K562 (cell line): ENCODE data around the gene PCYT1A. TPM values are rescaled to one million over a fixed set of nuclear protein-coding genes. Genes with fewer than 3 reads are reported as not detected.

Experiments used
- ATAC-seq: fragments of 200-7000 bp; cut with Tn5 transposase; 3 replicates; pipeline ENCODE4 v1.9.1; 2020; ENCODE audit warnings: moderate library complexity
- BruUV-seq: library from RNA; stranded (reverse); fragments of 400-500 nt; replicated peaks from 2 replicates; lab custom pipeline; 2021; lab: Mats Ljungman, UMichigan
- CTCF ChIA-PET: fragments of 300-600 bp; formaldehyde crosslinking; extraction: SDS; loops from one replicate; lab custom pipeline; 2021; ENCODE audit warnings: low intra/inter-chr PET ratio; lab: Yijun Ruan, JAX
- POLR2A ChIA-PET: fragments of 300-600, 350-650 bp; sonication (Branson Sonifier 250); formaldehyde crosslinking; extraction: SDS; loops from one replicate; lab custom pipeline; 2021; ENCODE audit warnings: antibody characterized with exemption, inconsistent platforms; lab: Yijun Ruan, JAX
- DNase-seq, 4 experiments: peaks; one replicate each; pipeline versions ENCODE4 v3.0.0 to v3.0.0-alpha.2; 2011 to 2018; ENCODE audit warnings: low spot score in 3 of 4, mixed read lengths in 3 of 4; ENCODE audit errors: extremely low read depth in 1 of 4
- FAIRE-seq: peaks from 2 replicates; lab custom pipeline; 2011; peaks lifted over from hg19 to GRCh38; lab: Jason Lieb, UNC
- H2AFZ ChIP-seq: 2 replicates; pipeline ENCODE4 v1.6.0; 2011; ENCODE audit warnings: low read depth, low read length, control low read depth, inconsistent platforms
- H3K27ac ChIP-seq: fragments of 200-600 bp; 3 replicates; pipeline ENCODE4 v1.8.0; 2011; ENCODE audit warnings: low read depth, mild to moderate bottlenecking, control low read depth, inconsistent platforms, low read length, moderate library complexity, mixed read lengths; ENCODE audit errors: extremely low read depth
- H3K27me3 ChIP-seq, 2 experiments: fragments of 300-600 bp in 1 of 2; 2 replicates in 1 of 2; 3 replicates in 1 of 2; pipeline versions ENCODE4 v1.6.0 to v1.8.0; 2011; ENCODE audit warnings: inconsistent platforms in 2 of 2, low read length in 2 of 2, mild to moderate bottlenecking in 1 of 2, mixed read lengths in 1 of 2, moderate library complexity in 1 of 2; ENCODE audit not compliant: control insufficient read depth in 2 of 2, insufficient read depth in 2 of 2
- H3K36me3 ChIP-seq: fragments of 300-600 bp; 3 replicates; pipeline ENCODE4 v1.8.0; 2011; ENCODE audit warnings: mild to moderate bottlenecking, low read length, inconsistent platforms; ENCODE audit not compliant: control insufficient read depth, insufficient read depth
- H3K4me1 ChIP-seq, 2 experiments: fragments of 200-600 bp in 1 of 2; replicated peaks in 1 of 2; 2 replicates in 1 of 2; 3 replicates in 1 of 2; pipeline versions ENCODE4 v1.5.1 to v1.8.0; 2011; ENCODE audit warnings: inconsistent platforms in 2 of 2, low read length in 2 of 2, mild to moderate bottlenecking in 1 of 2, mixed read lengths in 1 of 2, moderate library complexity in 1 of 2; ENCODE audit not compliant: control insufficient read depth in 2 of 2, insufficient read depth in 2 of 2
- H3K4me2 ChIP-seq: 2 replicates; pipeline ENCODE4 v1.6.1; 2011; ENCODE audit warnings: low read length, control low read depth, inconsistent platforms, mixed read lengths; ENCODE audit not compliant: insufficient read depth
- H3K4me3 ChIP-seq: fragments of 200-600 bp; sonication (generic), shearing (Covaris generic); 2 replicates; pipeline ENCODE4 v1.5.1; 2016; ENCODE audit warnings: control low read depth, inconsistent platforms
- H3K79me2 ChIP-seq: fragments of 200-600 bp; 3 replicates; pipeline ENCODE4 v1.8.0; 2011; ENCODE audit warnings: low read length, inconsistent platforms; ENCODE audit not compliant: control insufficient read depth, insufficient read depth
- H3K9ac ChIP-seq, 2 experiments: 2 replicates each; pipeline versions ENCODE4 v1.6.0 to v1.6.1; 2011; ENCODE audit warnings: low read depth in 2 of 2, low read length in 2 of 2, control low read depth in 1 of 2, inconsistent platforms in 1 of 2, mild to moderate bottlenecking in 1 of 2, mixed read lengths in 1 of 2; ENCODE audit not compliant: insufficient read depth in 1 of 2
- H3K9me1 ChIP-seq: one replicate; pipeline ENCODE4 v1.6.0; 2011; ENCODE audit warnings: inconsistent platforms, mild to moderate bottlenecking, low read length, moderate library complexity; ENCODE audit not compliant: control insufficient read depth, insufficient read depth
- H3K9me3 ChIP-seq: replicated peaks from 2 replicates; pipeline ENCODE4 v1.5.1; 2011; ENCODE audit warnings: low read depth, low read length, inconsistent platforms; ENCODE audit not compliant: control insufficient read depth, insufficient read depth
- H4K20me1 ChIP-seq: replicated peaks from 2 replicates; pipeline ENCODE4 v1.6.1; 2011; ENCODE audit warnings: low read length, inconsistent platforms, mixed read lengths; ENCODE audit not compliant: control insufficient read depth, insufficient read depth
- HOMEZ ChIP-seq: fragments of 250-450 bp; sonication (Bioruptor Pico); IDR thresholded peaks from 2 replicates; pipeline ENCODE4 v1.4.0; 2020; ENCODE audit warnings: mild to moderate bottlenecking, moderate library complexity
- HSF4 ChIP-seq: fragments of 250-450 bp; sonication (Bioruptor Pico); IDR thresholded peaks from 2 replicates; pipeline ENCODE4 v2.1.2; 2022; ENCODE audit warnings: mild to moderate bottlenecking, moderate library complexity, borderline replicate concordance
- NFIC ChIP-seq: fragments of 450-650 bp; IDR thresholded peaks from 2 replicates; pipeline ENCODE4 v1.6.1; 2017; ENCODE audit warnings: mild to moderate bottlenecking, inconsistent platforms
- PHF21A ChIP-seq: fragments of 450-650 bp; IDR thresholded peaks from 2 replicates; pipeline ENCODE4 v1.6.1; 2017; ENCODE audit warnings: low read depth, borderline replicate concordance
- RBM34 ChIP-seq: fragments of 200-400 bp; formaldehyde crosslinking; IDR thresholded peaks from 2 replicates; pipeline ENCODE4 v1.6.1; 2018; ENCODE audit warnings: low read length, borderline replicate concordance; ENCODE audit not compliant: insufficient read depth
- RFX1 ChIP-seq: fragments of 450-650 bp; IDR thresholded peaks from 2 replicates; pipeline ENCODE4 v1.6.1; 2016; ENCODE audit warnings: mild to moderate bottlenecking, moderate library complexity
- SMARCB1 ChIP-seq: IDR thresholded peaks from 2 replicates; pipeline ENCODE4 v1.6.1; 2011; ENCODE audit warnings: improper control_type of control experiment, low read depth; ENCODE audit not compliant: insufficient read length
- TEAD1 ChIP-seq, 2 experiments: fragments of 450-650 bp in 1 of 2; sonication (generic) in 1 of 2; formaldehyde crosslinking; IDR thresholded peaks; 2 replicates each; pipeline versions ENCODE4 v1.4.0 to v1.8.0; 2020 to 2022; ENCODE audit warnings: mild to moderate bottlenecking in 2 of 2, missing genetic modification reagents in 1 of 2
- U2AF1 ChIP-seq: fragments of 200-400 bp; formaldehyde crosslinking; optimal IDR thresholded peaks from 2 replicates; pipeline ENCODE3; 2017; ENCODE audit warnings: mild to moderate bottlenecking, low read depth, low read length, moderate library complexity
- ZNF140 ChIP-seq: fragments of 250-450 bp; sonication (Bioruptor Pico); IDR thresholded peaks from 2 replicates; pipeline ENCODE4 v1.8.0; 2021; ENCODE audit warnings: moderate library complexity, mild to moderate bottlenecking, inconsistent platforms
- ZNF3 ChIP-seq: fragments of 250-450 bp; sonication (Bioruptor Pico); IDR thresholded peaks from 2 replicates; pipeline ENCODE4 v1.5.0; 2021; ENCODE audit warnings: mild to moderate bottlenecking, moderate library complexity
- ZNF354B ChIP-seq: fragments of 250-450 bp; sonication (Bioruptor Pico); IDR thresholded peaks from 2 replicates; pipeline ENCODE4 v1.4.0; 2020
- ZNF764 ChIP-seq: fragments of 250-450 bp; sonication (Bioruptor Pico); IDR thresholded peaks from 2 replicates; pipeline ENCODE4 v1.4.0; 2020; ENCODE audit warnings: low read depth, mild to moderate bottlenecking, moderate library complexity
- WGBS: fragments of 100-300 bp; shearing (Covaris generic); methylation state at CpG from one replicate; pipeline ENCODE4 v1.1.6; 2016; ENCODE audit warnings: low coverage, mixed read lengths; ENCODE audit not compliant: insufficient coverage; ENCODE audit errors: missing lambda C conversion rate; 5-methylcytosine and 5-hydroxymethylcytosine counted together
- in situ Hi-C: fragments of 300-500 bp; cut with MboI; formaldehyde crosslinking; loops from 4 replicates; pipeline ENCODE4 v1.15.0; 2018; ENCODE audit warnings: inconsistent platforms, mixed read lengths
- intact Hi-C: fragments of 100-400 bp; cut with micrococcal nuclease; formaldehyde crosslinking; loops from 2 replicates; pipeline ENCODE4 v1.14.2; 2022
- polyA plus RNA-seq, 8 experiments: library from polyadenylated mRNA; depleted of rRNA in 4 of 8; stranded (reverse) in 5 of 8; unstranded in 3 of 8; fragments of >200 nt; fragmentation: Nextera tagmentation in 2 of 8; fragmentation: Illumina TruSeq in 1 of 8; extraction: Ambion mirVana in 2 of 8; extraction: Trizol in 1 of 8; gene quantifications; 2 replicates each; pipeline versions ENCODE4 v1.2.1 to v1.2.3, GENCODE V29; 2011 to 2014; ENCODE audit warnings: inconsistent platforms in 1 of 8, missing spikeins in 1 of 8
- total RNA-seq, 7 experiments: library from RNA; depleted of rRNA in 6 of 7; stranded (reverse); fragments of >200 nt in 6 of 7; fragmentation: Illumina TruSeq in 2 of 7; extraction: Trizol in 2 of 7; gene quantifications; 2 replicates each; pipeline versions ENCODE4 v1.2.1 to v1.2.3, GENCODE V29; 2011 to 2021; ENCODE audit warnings: low replicate concordance in 1 of 7

PCYT1A gene
- total and polyA plus RNA-seq, 9 of the 15 experiments (the other 6 are each of a cell fraction or from before 2014, with no cell fraction given), result 13.4 to 62.8 (median 49.4) TPM

- H2AFZ ChIP-seq, result no peak overlapping the region
- no peak for TF ChIP-seq NFIC
- TF ChIP-seq HSF4 (CRISPR knock-in tag), result no peak
- no peak for TF ChIP-seq SMARCB1
- no peak for TF ChIP-seq TEAD1 (CRISPR knock-in tag; IDR thresholded peaks at IDR 0.05)
- no peak for TF ChIP-seq PHF21A
- no peak for TF ChIP-seq ZNF764 (CRISPR knock-in tag)
- no peak for TF ChIP-seq HOMEZ (CRISPR knock-in tag)
- no peak for TF ChIP-seq RFX1
- TF ChIP-seq ZNF140 (CRISPR knock-in tag), result no peak
- TF ChIP-seq RBM34, result no peak
- TF ChIP-seq ZNF3 (CRISPR knock-in tag), result no peak
- no peak for TF ChIP-seq ZNF354B (CRISPR knock-in tag)
- no peak for TF ChIP-seq U2AF1
- TF ChIP-seq, all 486 proteins: peak for 0
- H3K27me3 ChIP-seq, result no peaks in the 10 kb centered on the region
- no peak overlapping the region for H3K27ac ChIP-seq
- peak overlapping the region in 1 of 2 experiments; percentile 18; a peak in 2 of 4 replicates for H3K9ac ChIP-seq
- ChIA-PET POLR2A (interaction anchor here (0.5 to 2.8 kb wide), 6 partner anchors 11 to 536 kb away, joined by 3 to 18 read pairs (median 4); partner anchors contain the start of genes DYNLT2B and TM4SF19), CTCF (no interaction called here)
- no TSS peak for BruUV-seq
- H3K9me3 ChIP-seq, result no peaks in the 10 kb centered on the region
- FAIRE-seq, result no peak
- intact Hi-C loops (no loop called here), in situ Hi-C loops (no loop called here)
- ATAC-seq, result no peak
- H3K4me3 ChIP-seq, result no peak overlapping the region
- 47% methylated on average over 3 of the region's 3 CpGs for WGBS
- no peak overlapping the region; the same call in 1 of the 2 replicates for H3K4me2 ChIP-seq
- H3K4me1 ChIP-seq, result peaks cover 29 to 44% of the 10 kb centered on the region in 2 experiments
- no peak for DNase-seq
- peaks cover 83% of the 10 kb centered on the region for H3K79me2 ChIP-seq
- H3K36me3 ChIP-seq, result peaks cover 11% of the 10 kb centered on the region
- H3K9me1 ChIP-seq, result no peaks in the 10 kb centered on the region
- H4K20me1 ChIP-seq, result no peaks in the 10 kb centered on the region
Measured at GRCh38 chr3:196284396-196284795, 3.1 kb downstream of the PCYT1A start.
